HG02759 (cell line): ENCODE data around the gene TPRKB.
"Not testable (repeated sequence)": the region's sequence is repeated elsewhere in the genome, so short reads cannot be mapped to it uniquely, and the experiment has no call there.

ENCODE experiments used
- ATAC-seq: cut with Tn5 transposase; IDR thresholded peaks from one replicate; pipeline ENCODE4 v1.9.1; 2021; ENCODE audit warnings: mild to moderate bottlenecking, moderate library complexity; ENCODE audit not compliant: unreplicated experiment

Gene TPRKB

GRCh38 chr2:73700661-73701447 is 36.3 kb downstream of the TPRKB start:
- ATAC-seq: no peak

- no peak for ATAC-seq
Observed at GRCh38 chr2:73700131-73700611, 37.0 kb downstream of the TPRKB start.

GRCh38 chr2:73699437-73699836 is 37.7 kb downstream of the TPRKB start:
- no peak for ATAC-seq

GRCh38 chr2:73698101-73698500 is 39.0 kb downstream of the TPRKB start:
- ATAC-seq: no peak

- no peak for ATAC-seq
Observed at GRCh38 chr2:73697606-73698005, 39.5 kb downstream of the TPRKB start.

GRCh38 chr2:73696985-73697384 is 40.2 kb downstream of the TPRKB start:
- not testable (repeated sequence) for ATAC-seq

- not testable (repeated sequence) for ATAC-seq
Observed at GRCh38 chr2:73696521-73696920, 40.6 kb downstream of the TPRKB start.

GRCh38 chr2:73690372-73691088 is 46.6 kb downstream of the TPRKB start:
- not testable (repeated sequence) for ATAC-seq

GRCh38 chr2:73688494-73688893 is 48.7 kb downstream of the TPRKB start:
- not testable (repeated sequence) for ATAC-seq

- ATAC-seq: no peak
Observed at GRCh38 chr2:73685764-73686438, 51.2 kb downstream of the TPRKB start.

GRCh38 chr2:73684905-73685304 is 52.2 kb downstream of the TPRKB start:
- ATAC-seq: not testable (repeated sequence)

GRCh38 chr2:73684325-73684724 is 52.8 kb downstream of the TPRKB start:
- ATAC-seq: not testable (repeated sequence)

- ATAC-seq: not testable (repeated sequence)
Observed at GRCh38 chr2:73679951-73680571, 57.1 kb downstream of the TPRKB start.
